Bronchial epithelial cell (primary cell): ENCODE data around the gene ELMO3. TPM values are rescaled to one million over a fixed set of nuclear protein-coding genes. Genes with fewer than 3 reads are reported as not detected.
A peak's percentile ranks its signal among the peaks of the same experiment; 100 is the strongest.

Experiments used
- DNase-seq: peaks from one replicate; pipeline ENCODE4 v3.0.0-alpha.2; 2010; ENCODE audit warnings: low read depth
- FAIRE-seq: peaks from 2 replicates; lab custom pipeline; 2011; peaks lifted over from hg19 to GRCh38; lab: Jason Lieb, UNC
- H3K27me3 ChIP-seq: 2 replicates; pipeline ENCODE4 v1.5.1; 2011; ENCODE audit warnings: low read length; ENCODE audit not compliant: control insufficient read depth, insufficient read depth
- H3K36me3 ChIP-seq: 2 replicates; pipeline ENCODE4 v1.5.1; 2011; ENCODE audit warnings: low read length; ENCODE audit not compliant: control insufficient read depth, insufficient read depth
- H3K4me3 ChIP-seq: 2 replicates; pipeline ENCODE4 v1.5.1; 2011; ENCODE audit warnings: mild to moderate bottlenecking, low read depth, low read length, control low read depth
- CTCF ChIP-seq: IDR thresholded peaks from 2 replicates; pipeline ENCODE4 v1.5.1; 2011; ENCODE audit warnings: mild to moderate bottlenecking, moderate library complexity, low read length, control low read depth, inconsistent platforms; ENCODE audit not compliant: insufficient read depth, severe bottlenecking
- total RNA-seq: library from RNA; depleted of rRNA; stranded (reverse); fragments of >200 nt; gene quantifications from 2 replicates; pipeline ENCODE4 v1.2.1, GENCODE V29; 2014

The ELMO3 gene
- total RNA-seq, 1 donor from 2014 or later, result 44.0 TPM

- no peak for TF ChIP-seq CTCF
- Histone ChIP-seq H3K4me3 (no peak overlapping the region), H3K36me3 (peaks cover 36% of the 10 kb centered on the region), H3K27me3 (no peaks in the 10 kb centered on the region)
- no peak for FAIRE-seq
- DNase-seq, result no peak
Observed at GRCh38 chr16:67201411-67202345, 2.7 kb downstream of the ELMO3 start.

- no peak for DNase-seq
- no peak for FAIRE-seq
- Histone ChIP-seq H3K27me3 (no peaks in the 10 kb centered on the region), H3K4me3 (no peak overlapping the region), H3K36me3 (peaks cover 33% of the 10 kb centered on the region)
- TF ChIP-seq CTCF, result no peak
Observed at GRCh38 chr16:67202426-67202825, 3.5 kb downstream of the ELMO3 start.

- Histone ChIP-seq H3K4me3 (no peak overlapping the region), H3K36me3 (peaks cover 30% of the 10 kb centered on the region), H3K27me3 (no peaks in the 10 kb centered on the region)
- DNase-seq, result no peak
- no peak for FAIRE-seq
- no peak for TF ChIP-seq CTCF
Observed at GRCh38 chr16:67202956-67203493, 4.1 kb downstream of the ELMO3 start.

GRCh38 chr16:67204076-67204475, 5.1 kb downstream of the ELMO3 start:
- no peak overlapping the region for H3K4me3 ChIP-seq
- H3K36me3 ChIP-seq, result peaks cover 30% of the 10 kb centered on the region
- DNase-seq (no peak), FAIRE-seq (no peak)
- no peak for TF ChIP-seq CTCF
- H3K27me3 ChIP-seq, result no peaks in the 10 kb centered on the region

GRCh38 chr16:67206129-67206837, 7.4 kb downstream of the ELMO3 start:
- Histone ChIP-seq H3K4me3 (no peak overlapping the region), H3K27me3 (no peaks in the 10 kb centered on the region), H3K36me3 (peaks cover 23% of the 10 kb centered on the region)
- TF ChIP-seq CTCF, result no peak
- FAIRE-seq (peak; percentile 28), DNase-seq (no peak)
